Vagina (tissue), 2 donors: Measurements from ENCODE around the gene CCSER1.

Source experiments
- CTCF ChIP-seq, 3 experiments: fragments of 450-650 bp in 2 of 3; fragments of 200-600 bp in 1 of 3; sonication (generic) in 1 of 3; IDR thresholded peaks; one replicate each; pipeline ENCODE4 v1.5.1; 2017 to 2019; ENCODE audit warnings: antibody characterized with exemption in 3 of 3, mild to moderate bottlenecking in 2 of 3, moderate library complexity in 2 of 3
- POLR2A ChIP-seq, 2 donors: fragments of 450-650 bp; IDR thresholded peaks; one replicate each; pipeline ENCODE4 v1.6.1; 2017; ENCODE audit warnings: antibody characterized with exemption in 2 of 2, mild to moderate bottlenecking in 2 of 2, moderate library complexity in 2 of 2

DNA sequence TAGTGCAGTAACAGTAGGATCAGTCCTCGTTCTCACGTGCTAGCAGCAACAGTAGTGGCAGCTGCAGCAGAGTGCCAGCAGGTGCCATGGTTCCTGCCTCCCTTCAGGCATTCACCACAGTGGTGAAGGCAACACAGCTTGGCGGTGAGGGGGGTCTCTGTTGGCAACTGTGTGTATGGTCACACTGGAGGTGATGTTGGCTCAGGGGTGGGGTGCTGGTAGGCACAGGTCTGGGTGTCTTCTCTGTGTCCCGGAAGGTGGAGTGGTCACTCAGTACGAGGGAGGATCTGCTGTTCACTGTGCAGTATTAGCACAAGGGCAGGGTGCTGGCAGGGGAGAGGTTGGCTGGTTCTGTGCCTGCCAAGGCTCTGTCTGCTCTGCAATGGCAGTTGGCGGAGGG is 671.8 kb downstream of the CCSER1 start:
- TF ChIP-seq CTCF (IDR thresholded peaks at IDR 0.05) = no peak
- TF ChIP-seq POLR2A (IDR thresholded peaks at IDR 0.05) = no peak
